GM18858 (cell line): ENCODE measurements around the gene HECA.
"Not testable (repeated sequence)": the region's sequence is repeated elsewhere in the genome, so short reads cannot be mapped to it uniquely, and the experiment has no call there.

Source experiments
- ATAC-seq: cut with Tn5 transposase; IDR thresholded peaks from one replicate; pipeline ENCODE4 v1.9.1; 2021; ENCODE audit not compliant: unreplicated experiment

Gene HECA

GRCh38 chr6:139135578-139136545 lies 982 bp downstream of the HECA start:
- peak; percentile 16 for ATAC-seq

DNA sequence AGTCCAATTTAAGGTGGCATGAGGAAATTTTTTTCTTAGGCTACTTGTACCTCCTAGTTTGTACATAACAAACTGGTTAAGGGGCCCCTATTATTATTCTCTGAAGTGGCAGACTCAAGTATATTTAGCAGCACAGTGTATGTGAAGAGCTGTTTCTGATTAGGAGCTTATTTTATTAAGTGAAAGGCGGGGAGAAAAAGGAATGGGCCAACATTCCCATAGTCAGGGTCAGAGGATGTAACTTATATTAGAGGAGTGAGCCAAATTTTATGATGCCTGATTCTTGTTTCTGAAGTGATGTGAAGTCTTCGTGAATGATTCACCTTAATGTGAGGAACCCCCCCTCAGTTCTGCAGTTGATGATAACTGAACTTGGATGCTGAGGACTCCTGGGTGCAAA lies 2.8 kb downstream of the HECA start:
- ATAC-seq = no peak

GRCh38 chr6:139140854-139141253 lies 6.0 kb downstream of the HECA start:
- not testable (repeated sequence) for ATAC-seq

GRCh38 chr6:139142262-139142661 lies 7.4 kb downstream of the HECA start:
- no peak for ATAC-seq

- ATAC-seq = no peak
Observed at GRCh38 chr6:139143111-139143510, 8.2 kb downstream of the HECA start.

GRCh38 chr6:139144490-139145085 lies 9.7 kb downstream of the HECA start:
- ATAC-seq = no peak

DNA sequence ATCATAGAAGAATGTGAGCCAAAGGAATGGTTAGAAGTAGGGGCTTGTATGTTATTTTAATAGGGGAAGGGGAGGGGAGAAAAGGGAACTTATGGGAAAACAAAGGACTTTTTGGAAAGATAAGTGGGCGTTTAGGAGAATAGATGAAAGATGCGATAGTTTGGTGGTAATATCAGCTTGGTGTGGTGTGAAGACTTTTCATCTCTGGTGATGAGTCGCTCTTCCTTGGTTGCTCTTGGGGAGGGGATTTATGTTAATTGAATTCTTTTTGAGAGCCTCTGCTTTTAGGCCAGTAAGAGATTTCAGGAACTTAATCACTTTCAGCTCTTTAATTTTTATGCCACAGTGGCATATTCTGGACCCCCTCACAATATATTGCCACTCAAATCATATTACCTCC lies 10.8 kb downstream of the HECA start:
- ATAC-seq = no peak

GRCh38 chr6:139146317-139146726 lies 11.4 kb downstream of the HECA start:
- ATAC-seq = no peak

DNA sequence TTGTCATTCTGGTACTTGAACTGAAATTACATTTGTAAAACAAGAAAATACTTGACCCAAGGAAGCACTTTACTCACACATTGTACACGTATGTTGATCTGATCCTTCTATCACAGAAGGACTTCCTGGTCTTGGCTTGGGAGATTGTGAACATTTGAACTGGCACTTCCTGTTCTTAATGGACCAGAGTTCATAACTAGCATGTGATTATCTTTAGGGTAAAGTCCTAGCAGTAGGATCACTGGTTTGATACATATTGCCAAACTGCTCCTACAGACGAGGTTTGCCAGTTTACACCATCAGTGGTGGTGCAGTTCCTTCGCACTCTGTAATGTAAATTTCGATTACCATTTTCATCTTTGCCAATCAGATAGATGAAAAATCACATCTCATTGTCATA lies 12.7 kb downstream of the HECA start:
- no peak for ATAC-seq

DNA sequence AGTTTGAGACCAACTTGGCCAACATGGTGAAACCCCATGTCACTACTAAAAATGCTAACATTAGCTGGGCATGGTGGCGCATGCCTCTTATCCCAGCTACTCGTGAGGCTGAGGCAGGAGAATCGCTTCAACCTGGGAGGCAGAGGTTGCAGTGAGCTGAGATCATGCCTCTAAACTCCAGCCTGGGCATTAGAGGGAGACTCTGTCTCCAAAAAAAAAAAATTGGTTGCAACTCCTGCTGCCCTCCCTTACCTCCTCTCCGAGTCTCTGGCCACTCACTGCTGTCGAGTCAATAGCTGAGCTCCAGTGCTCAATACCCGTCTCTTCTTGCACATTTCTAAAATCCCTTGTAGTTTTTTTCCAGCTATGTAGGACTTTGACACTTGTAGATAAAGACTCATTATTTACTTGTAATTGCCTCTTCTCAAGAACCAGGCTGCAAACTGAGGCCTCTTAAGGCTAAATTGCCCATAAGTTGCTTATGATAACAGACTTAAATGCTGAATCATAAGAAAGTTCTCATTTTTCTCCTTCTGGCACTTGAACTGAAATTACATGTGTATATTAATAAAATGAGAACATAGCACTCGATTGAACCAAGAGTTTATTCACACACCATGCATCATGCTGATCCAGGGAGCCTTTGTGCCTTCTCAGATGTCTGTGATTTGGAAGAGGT lies 13.8 kb downstream of the HECA start:
- no peak for ATAC-seq

DNA sequence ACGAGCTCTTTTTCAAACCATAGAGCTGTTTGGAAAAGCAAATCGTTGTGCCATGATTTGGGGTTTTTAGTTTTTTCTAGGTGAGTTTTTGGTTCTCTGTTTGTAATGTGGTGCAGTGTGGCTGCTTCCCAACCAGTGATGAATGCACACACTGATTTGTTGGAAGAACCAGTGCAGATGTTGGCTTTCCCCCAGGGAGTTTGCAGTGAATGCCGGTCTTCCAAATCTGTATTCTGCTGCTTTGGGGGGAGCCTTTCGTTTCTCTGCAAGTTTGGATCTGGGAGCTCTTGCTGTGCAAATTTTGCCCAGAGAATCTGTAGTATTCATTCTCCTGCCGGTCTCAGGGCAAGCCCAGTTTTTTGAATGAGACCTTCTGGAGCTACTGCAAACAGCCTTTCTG lies 14.5 kb downstream of the HECA start:
- no peak for ATAC-seq

DNA sequence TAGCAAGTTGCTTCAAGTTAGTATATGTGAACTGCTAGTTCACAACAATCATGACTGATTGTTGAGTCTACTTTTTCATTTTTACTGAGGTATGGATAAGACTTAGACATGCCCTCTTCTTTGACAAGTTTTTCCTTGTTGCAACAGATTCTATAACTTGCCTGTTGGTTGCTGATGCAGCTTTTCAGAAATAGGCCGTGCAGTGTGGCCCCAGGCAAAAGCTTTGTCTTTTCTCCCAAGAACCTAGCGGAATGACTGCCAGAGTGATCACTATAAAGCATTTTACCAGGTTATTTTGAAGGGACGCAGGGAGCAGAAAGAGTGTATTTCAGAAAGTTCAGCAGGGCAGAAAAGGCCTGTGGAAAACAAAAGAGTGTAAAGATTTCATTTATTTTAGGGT lies 16.0 kb downstream of the HECA start:
- ATAC-seq = no peak

DNA sequence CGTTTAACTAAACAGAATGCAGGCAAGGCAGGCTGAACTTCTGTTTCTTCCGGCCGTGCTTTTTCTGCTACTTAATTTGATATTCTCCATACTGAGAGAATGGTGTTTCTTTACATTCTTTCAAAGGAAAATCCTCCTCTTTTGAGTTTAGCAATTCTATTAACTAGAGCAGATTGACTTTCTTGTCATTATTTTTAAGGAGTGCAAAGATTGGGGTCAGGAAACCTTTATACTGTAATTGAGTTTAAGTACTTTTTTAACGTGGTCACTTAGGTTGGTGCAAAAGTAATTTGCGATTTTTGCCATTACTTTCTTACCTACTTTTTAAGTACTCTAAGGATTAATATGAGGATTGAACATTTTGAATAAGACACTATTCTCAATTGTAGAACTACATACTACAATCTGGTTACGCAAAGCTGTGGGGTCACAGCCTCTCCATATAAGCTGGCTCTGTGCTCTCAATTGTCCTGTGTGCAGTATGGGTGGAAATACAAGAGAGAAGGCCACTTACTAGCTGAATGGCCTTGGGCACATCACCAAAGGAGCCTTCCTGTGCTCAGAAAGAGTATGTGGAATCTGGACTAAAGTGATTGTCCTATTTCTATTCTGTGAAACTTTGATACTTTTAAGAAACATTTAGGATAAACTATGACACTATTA lies 16.7 kb downstream of the HECA start:
- no peak for ATAC-seq

DNA sequence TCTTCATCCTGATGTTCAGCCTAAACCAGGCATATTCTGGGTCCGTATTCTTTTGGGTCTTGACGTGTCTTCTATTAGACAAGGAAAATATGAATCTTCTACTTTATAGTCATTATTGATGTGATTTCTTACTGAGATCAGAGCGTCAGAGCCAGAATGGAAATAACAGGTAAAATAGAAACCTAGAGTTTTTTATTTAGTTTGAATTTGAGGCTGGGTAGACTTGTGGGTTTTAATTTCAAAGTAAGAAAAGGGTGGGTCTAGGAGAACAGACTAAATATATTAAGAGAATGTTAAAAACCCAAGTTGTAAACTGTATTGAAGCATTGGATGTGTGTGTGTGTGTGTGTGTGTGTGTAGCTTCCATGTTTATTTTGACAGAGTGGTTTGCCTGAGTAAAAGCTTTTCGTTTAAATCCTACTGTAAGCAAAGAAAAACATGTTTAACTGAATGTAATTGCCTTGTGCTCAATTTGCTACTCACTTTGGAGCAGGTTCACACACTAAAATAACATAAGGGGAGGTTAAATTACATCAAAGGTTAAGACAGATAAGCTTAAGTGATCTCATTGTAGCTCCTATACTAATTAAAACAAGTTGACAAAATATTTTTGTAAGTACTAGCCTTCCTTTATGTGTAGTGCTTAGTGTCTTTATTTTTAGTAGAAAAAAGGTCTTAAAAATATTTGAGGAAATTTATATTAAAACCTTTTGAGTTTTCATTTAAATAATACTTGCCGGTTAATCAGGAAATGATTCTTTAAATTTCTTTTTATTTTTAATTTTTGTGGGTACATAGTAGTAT lies 17.4 kb downstream of the HECA start:
- no peak for ATAC-seq

- no peak for ATAC-seq
Observed at GRCh38 chr6:139152892-139153271, 18.0 kb downstream of the HECA start.

- no peak for ATAC-seq
Observed at GRCh38 chr6:139153855-139154254, 19.0 kb downstream of the HECA start.

DNA sequence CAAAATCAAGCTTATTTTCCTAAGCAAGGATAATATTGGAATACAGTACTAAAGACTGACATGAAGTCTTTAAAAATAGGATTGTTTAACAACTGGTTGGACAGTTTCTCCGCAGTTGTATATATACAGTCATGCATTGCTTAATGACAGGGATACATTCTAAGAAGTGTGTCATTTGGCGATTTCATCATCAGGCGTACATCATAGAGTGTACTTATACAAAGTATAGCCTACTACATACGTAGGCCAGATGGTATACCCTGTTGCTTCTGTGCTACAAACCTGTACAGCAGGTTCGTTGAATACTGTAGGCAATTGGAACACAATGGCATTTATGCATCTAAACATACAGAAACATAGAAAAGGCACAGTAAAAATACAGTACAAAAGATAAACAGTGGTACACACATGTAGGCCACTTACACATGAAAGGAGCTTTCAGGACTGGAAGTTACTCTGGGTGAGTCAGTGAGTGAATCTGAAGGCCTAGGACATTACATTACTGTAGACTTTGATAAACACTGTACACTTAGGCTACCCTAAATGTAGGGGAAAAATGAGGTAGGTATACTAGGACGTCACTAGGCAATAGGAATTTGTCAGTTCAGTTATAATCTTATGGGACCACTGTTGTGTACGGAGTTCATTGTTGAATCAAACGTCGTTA lies 20.1 kb downstream of the HECA start:
- ATAC-seq = no peak

DNA sequence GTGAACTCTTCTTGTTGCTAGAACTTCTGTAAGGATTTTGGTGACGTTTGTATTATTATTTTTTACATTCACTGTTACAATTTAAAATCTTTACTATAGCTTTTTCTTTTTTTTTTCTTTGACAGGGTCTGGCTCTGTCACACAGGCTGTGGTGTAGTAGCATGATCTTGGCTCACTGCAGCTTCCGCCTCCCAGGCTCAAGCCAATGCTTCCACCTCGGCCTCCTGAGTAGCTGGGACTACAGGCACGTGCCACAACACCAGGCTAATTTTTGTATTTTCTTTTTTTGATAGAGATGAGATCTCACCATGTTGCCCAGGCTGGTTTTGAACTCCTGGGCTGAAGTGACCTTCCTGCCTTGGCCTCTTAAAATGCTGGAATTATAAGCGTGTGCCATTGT lies 21.2 kb downstream of the HECA start:
- no peak for ATAC-seq

DNA sequence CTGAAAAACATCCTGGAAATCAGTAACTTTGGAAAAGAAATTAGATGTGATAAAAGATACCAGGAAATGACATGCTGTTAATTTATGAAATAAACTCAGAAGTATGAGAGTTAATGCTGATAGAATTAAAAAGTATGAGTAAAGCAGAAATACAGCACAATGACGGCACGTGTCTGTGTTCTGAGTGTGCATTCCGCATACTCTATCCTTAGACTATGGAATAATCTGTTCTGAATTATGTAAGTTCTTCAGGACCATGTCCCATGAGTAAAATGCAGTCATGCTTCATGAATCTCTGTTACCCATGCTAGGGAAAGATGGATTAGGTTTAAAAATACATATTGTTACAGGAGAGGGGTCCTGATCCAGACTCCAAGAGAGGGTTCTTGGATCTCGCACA lies 21.7 kb downstream of the HECA start:
- no peak for ATAC-seq

GRCh38 chr6:139157086-139157485 lies 22.2 kb downstream of the HECA start:
- ATAC-seq = not testable (repeated sequence)
